MM.1S (cell line): ENCODE data around the gene MAGEA1.

Experiments
- DNase-seq: peaks from one replicate; pipeline ENCODE4 v3.0.0-alpha.2; 2015
- H2AFZ ChIP-seq: fragments of 300-600 bp; sonication (generic); 2 replicates; pipeline ENCODE4 v1.6.0; 2016; ENCODE audit warnings: antibody characterized with exemption, low read length
- H3F3A ChIP-seq: fragments of 300-600 bp; sonication (generic); 2 replicates; pipeline ENCODE4 v1.6.1; 2016; ENCODE audit warnings: mild to moderate bottlenecking, antibody characterized with exemption, low read length, moderate library complexity, mixed read lengths; ENCODE audit not compliant: insufficient read depth
- H3K27ac ChIP-seq: fragments of 300-600 bp; sonication (generic); 2 replicates; pipeline ENCODE4 v1.5.1; 2016; ENCODE audit warnings: mild to moderate bottlenecking, low read length
- H3K27me3 ChIP-seq: fragments of 300-600 bp; sonication (generic); replicated peaks from 2 replicates; pipeline ENCODE4 v1.6.0; 2016; ENCODE audit warnings: low read length; ENCODE audit not compliant: insufficient read depth
- H3K36me3 ChIP-seq: fragments of 300-600 bp; sonication (generic); replicated peaks from 2 replicates; pipeline ENCODE4 v1.6.1; 2016; ENCODE audit warnings: mild to moderate bottlenecking, low read length, mixed read lengths; ENCODE audit not compliant: insufficient read depth
- H3K4me1 ChIP-seq: fragments of 300-600 bp; sonication (generic); 2 replicates; pipeline ENCODE4 v1.6.1; 2016; ENCODE audit warnings: low read length, mixed read lengths
- H3K4me2 ChIP-seq: fragments of 300-600 bp; sonication (generic); 2 replicates; pipeline ENCODE4 v1.6.0; 2016; ENCODE audit warnings: low read depth, low read length
- H3K4me3 ChIP-seq: fragments of 300-600 bp; sonication (generic); 2 replicates; pipeline ENCODE4 v1.5.1; 2016; ENCODE audit warnings: low read length, mixed read lengths
- H3K79me2 ChIP-seq: fragments of 300-600 bp; sonication (generic); 2 replicates; pipeline ENCODE4 v1.6.1; 2016; ENCODE audit warnings: mixed run types, low read length, mixed read lengths
- H3K9ac ChIP-seq: fragments of 300-600 bp; sonication (generic); 2 replicates; pipeline ENCODE4 v1.6.1; 2016; ENCODE audit warnings: low read length, mixed read lengths
- H3K9me2 ChIP-seq: fragments of 300-600 bp; sonication (generic); replicated peaks from 2 replicates; pipeline ENCODE4 v1.6.1; 2016; ENCODE audit warnings: mild to moderate bottlenecking, low read length, mixed read lengths; ENCODE audit not compliant: insufficient read depth
- H3K9me3 ChIP-seq: fragments of 300-600 bp; sonication (generic); replicated peaks from 2 replicates; pipeline ENCODE4 v1.6.1; 2016; ENCODE audit warnings: mild to moderate bottlenecking, low read length, mixed read lengths; ENCODE audit not compliant: insufficient read depth
- H4K20me1 ChIP-seq: fragments of 300-600 bp; sonication (generic); 2 replicates; pipeline ENCODE4 v1.6.1; 2016; ENCODE audit warnings: mild to moderate bottlenecking, low read length, moderate library complexity, mixed read lengths; ENCODE audit not compliant: insufficient read depth
- CTCF ChIP-seq: fragments of 300-600 bp; sonication (generic); IDR thresholded peaks from 2 replicates; pipeline ENCODE4 v1.5.1; 2016; ENCODE audit warnings: antibody characterized with exemption, low read length, mixed read lengths
- EZH2 ChIP-seq: fragments of 300-600 bp; sonication (generic); optimal IDR thresholded peaks from 2 replicates; pipeline ENCODE3; 2017; ENCODE audit warnings: low read depth, mild to moderate bottlenecking, antibody characterized with exemption, low read length, mixed read lengths
- EZH2phosphoT487 ChIP-seq: fragments of 300-600 bp; sonication (generic); IDR thresholded peaks from 2 replicates; pipeline ENCODE4 v1.6.1; 2018; ENCODE audit warnings: antibody characterized with exemption, low read length

MAGEA1 gene

GRCh38 chrX:153209347-153209746, 30.3 kb downstream of the MAGEA1 start:
- no peak for DNase-seq
- no peaks in the 10 kb centered on the region for H3K79me2 ChIP-seq
- no peak overlapping the region for H3K4me3 ChIP-seq
- H3F3A ChIP-seq, result no peaks in the 10 kb centered on the region
- TF ChIP-seq EZH2 (no peak), CTCF (no peak), EZH2phosphoT487 (no peak)
- no peak overlapping the region for H3K4me2 ChIP-seq
- H3K27me3 ChIP-seq, result no peaks in the 10 kb centered on the region
- H3K9me2 ChIP-seq, result no peaks in the 10 kb centered on the region
- no peak overlapping the region for H3K27ac ChIP-seq
- H3K36me3 ChIP-seq, result no peaks in the 10 kb centered on the region
- no peak overlapping the region for H3K9ac ChIP-seq
- H4K20me1 ChIP-seq, result no peaks in the 10 kb centered on the region
- H3K9me3 ChIP-seq, result no peaks in the 10 kb centered on the region
- H2AFZ ChIP-seq, result no peak overlapping the region
- H3K4me1 ChIP-seq, result no peaks in the 10 kb centered on the region

GRCh38 chrX:153214934-153215333, 35.9 kb downstream of the MAGEA1 start:
- Histone ChIP-seq H3F3A (no peaks in the 10 kb centered on the region), H3K4me2 (no peak overlapping the region)
- TF ChIP-seq EZH2, result no peak
- TF ChIP-seq CTCF, result no peak
- TF ChIP-seq EZH2phosphoT487, result no peak

GRCh38 chrX:153216926-153217325, 37.8 kb downstream of the MAGEA1 start:
- Histone ChIP-seq H3K4me3 (no peak overlapping the region), H3K79me2 (no peaks in the 10 kb centered on the region), H3K9me2 (no peaks in the 10 kb centered on the region), H3K27ac (no peak overlapping the region), H3K36me3 (no peaks in the 10 kb centered on the region), H3K27me3 (no peaks in the 10 kb centered on the region), H4K20me1 (no peaks in the 10 kb centered on the region), H3K9me3 (no peaks in the 10 kb centered on the region), H2AFZ (no peak overlapping the region), H3F3A (no peaks in the 10 kb centered on the region), H3K4me1 (no peaks in the 10 kb centered on the region), H3K9ac (no peak overlapping the region), H3K4me2 (no peak overlapping the region)
- no peak for DNase-seq
- no peak for TF ChIP-seq EZH2phosphoT487
- TF ChIP-seq EZH2, result no peak
- no peak for TF ChIP-seq CTCF

More at GRCh38 chrX:153214934-153215333, 35.9 kb downstream of the MAGEA1 start:
- Histone ChIP-seq H3K36me3 (no peaks in the 10 kb centered on the region), H3K79me2 (no peaks in the 10 kb centered on the region), H2AFZ (no peak overlapping the region), H3K9me3 (no peaks in the 10 kb centered on the region), H4K20me1 (no peaks in the 10 kb centered on the region), H3K27ac (no peak overlapping the region), H3K4me3 (no peak overlapping the region), H3K9me2 (no peaks in the 10 kb centered on the region), H3K27me3 (no peaks in the 10 kb centered on the region), H3K4me1 (no peaks in the 10 kb centered on the region), H3K9ac (no peak overlapping the region)
- DNase-seq, result no peak
